ENCODE measurements around the gene ZIC4. TPM values are rescaled to one million over a fixed set of nuclear protein-coding genes. Genes with fewer than 3 reads are reported as not detected.
A peak's percentile ranks its signal among the peaks of the same experiment; 100 is the strongest.

The ZIC4 gene
- total and polyA plus RNA-seq, 3 donors from 2014 or later: 0.06 to 0.55 (median 0.31) TPM

DNA sequence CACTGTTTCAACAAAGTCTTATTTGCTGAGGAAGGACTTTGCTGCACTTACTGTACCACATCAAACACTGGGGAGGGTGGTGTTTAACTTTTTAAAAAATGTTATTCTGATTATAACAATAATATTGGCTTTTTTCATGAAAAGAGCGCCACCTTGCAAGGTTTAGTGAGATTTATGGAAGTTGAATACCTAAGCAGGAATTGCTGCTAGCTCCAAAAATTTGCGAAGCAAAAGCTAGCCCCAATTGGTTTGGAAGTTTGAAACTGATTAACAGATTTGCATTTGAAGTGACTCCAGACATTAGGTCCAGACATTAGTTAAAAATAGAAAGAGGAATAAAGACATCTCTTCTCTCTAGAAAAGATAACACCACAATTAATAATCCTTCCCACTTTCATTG, 9.5 kb upstream of the ZIC4 start:
- WGBS, 2 donors: 24 to 26% methylated on average over 2 of the region's 2 CpGs
- Histone ChIP-seq H3K4me3 (no peak overlapping the region), H3K9me3 (no peaks in the 10 kb centered on the region), H3K4me1 (peaks cover 6% of the 10 kb centered on the region), H3K27ac (no peak overlapping the region), H3K36me3 (ENCODE audit: low read depth, missing control alignments) (no peaks in the 10 kb centered on the region), H3K27me3 (peaks cover 7% of the 10 kb centered on the region)
- DNase-seq: no peak
- intact Hi-C loops (cut with DNase I; ENCODE audit: low total_unique reads): no loop called here
- TF ChIP-seq, protein P1, sequence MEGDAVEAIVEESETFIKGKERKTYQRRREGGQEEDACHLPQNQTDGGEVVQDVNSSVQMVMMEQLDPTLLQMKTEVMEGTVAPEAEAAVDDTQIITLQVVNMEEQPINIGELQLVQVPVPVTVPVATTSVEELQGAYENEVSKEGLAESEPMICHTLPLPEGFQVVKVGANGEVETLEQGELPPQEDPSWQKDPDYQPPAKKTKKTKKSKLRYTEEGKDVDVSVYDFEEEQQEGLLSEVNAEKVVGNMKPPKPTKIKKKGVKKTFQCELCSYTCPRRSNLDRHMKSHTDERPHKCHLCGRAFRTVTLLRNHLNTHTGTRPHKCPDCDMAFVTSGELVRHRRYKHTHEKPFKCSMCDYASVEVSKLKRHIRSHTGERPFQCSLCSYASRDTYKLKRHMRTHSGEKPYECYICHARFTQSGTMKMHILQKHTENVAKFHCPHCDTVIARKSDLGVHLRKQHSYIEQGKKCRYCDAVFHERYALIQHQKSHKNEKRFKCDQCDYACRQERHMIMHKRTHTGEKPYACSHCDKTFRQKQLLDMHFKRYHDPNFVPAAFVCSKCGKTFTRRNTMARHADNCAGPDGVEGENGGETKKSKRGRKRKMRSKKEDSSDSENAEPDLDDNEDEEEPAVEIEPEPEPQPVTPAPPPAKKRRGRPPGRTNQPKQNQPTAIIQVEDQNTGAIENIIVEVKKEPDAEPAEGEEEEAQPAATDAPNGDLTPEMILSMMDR (IDR thresholded peaks at IDR 0.05): no peak
- TF ChIP-seq POLR2A (IDR thresholded peaks at IDR 0.05): no peak

DNA sequence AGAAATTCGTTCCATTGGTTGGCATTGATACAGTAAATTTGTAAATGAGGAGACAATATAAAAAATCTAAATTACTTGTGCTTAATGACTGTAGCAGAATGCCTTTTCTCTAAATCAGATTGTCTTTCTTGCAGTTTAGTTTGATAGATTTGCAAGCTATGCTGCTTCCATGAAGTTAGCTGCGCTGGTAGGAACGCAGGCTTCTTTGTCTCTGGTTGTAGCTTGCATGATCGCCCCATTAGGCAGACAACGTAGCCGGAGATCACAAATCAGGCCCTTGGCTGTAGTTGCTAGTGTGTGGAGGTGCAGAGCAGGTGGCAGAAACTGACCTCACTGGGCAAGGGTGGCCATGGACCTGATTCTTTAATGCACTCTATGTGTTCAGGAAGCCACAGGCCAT, 8.9 kb upstream of the ZIC4 start:
- no peak overlapping the region for H3K27ac ChIP-seq
- peaks cover 7% of the 10 kb centered on the region for H3K27me3 ChIP-seq
- no peaks in the 10 kb centered on the region for H3K9me3 ChIP-seq
- no peak overlapping the region for H3K4me3 ChIP-seq
- no peaks in the 10 kb centered on the region for H3K36me3 ChIP-seq (ENCODE audit: low read depth, missing control alignments)
- H3K4me1 ChIP-seq: peaks cover 12% of the 10 kb centered on the region
- 14 to 32% methylated on average over 6 of the region's 6 CpGs for WGBS, 2 donors
- intact Hi-C loops (cut with DNase I; ENCODE audit: low total_unique reads): no loop called here
- no peak for DNase-seq
- no peak for TF ChIP-seq POLR2A (IDR thresholded peaks at IDR 0.05)
- TF ChIP-seq, protein P1 (IDR thresholded peaks at IDR 0.05): no peak

DNA sequence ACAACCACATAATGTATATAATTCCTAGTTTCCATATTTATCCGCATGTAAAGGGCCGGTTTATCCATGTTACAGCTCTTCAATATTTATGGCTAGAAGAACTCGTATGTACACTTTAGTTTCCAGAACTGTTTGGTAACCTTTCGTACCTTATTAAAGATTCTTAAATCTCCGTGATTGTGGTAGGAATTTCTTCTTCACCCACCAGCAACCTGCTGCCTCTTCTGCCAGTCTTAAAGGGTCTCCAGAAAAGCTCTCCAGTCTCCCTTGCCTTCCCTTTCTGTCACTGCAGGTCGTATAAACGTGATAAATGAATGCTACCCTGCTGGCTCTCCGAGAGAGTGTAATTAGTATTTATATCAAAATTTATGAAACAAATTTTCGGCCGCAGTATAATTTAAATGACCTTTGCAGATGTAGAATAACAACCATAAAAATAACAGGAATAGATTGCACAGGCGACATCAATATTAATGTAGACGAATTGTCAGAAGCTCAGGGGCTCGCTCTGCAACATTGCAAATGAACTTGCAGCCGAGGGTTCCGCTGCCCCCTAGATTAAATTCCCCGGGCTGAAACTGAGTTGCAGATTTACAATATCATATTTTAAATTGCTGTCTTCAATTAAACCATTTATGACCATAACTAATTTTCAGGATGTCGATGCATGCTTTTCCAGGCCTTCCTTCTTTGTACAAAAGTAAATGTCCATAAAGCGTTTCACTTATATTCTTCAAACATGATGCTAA, 8.2 kb upstream of the ZIC4 start:
- Histone ChIP-seq H3K4me1 (peaks cover 12% of the 10 kb centered on the region), H3K27me3 (peaks cover 2% of the 10 kb centered on the region), H3K36me3 (ENCODE audit: low read depth, missing control alignments) (no peaks in the 10 kb centered on the region), H3K27ac (no peak overlapping the region), H3K4me3 (no peak overlapping the region), H3K9me3 (no peaks in the 10 kb centered on the region)
- WGBS, 2 donors: 17 to 19% methylated on average over 18 of the region's 18 CpGs
- no peak for TF ChIP-seq POLR2A (IDR thresholded peaks at IDR 0.05)
- DNase-seq: no peak
- intact Hi-C loops (cut with DNase I; ENCODE audit: low total_unique reads): no loop called here

DNA sequence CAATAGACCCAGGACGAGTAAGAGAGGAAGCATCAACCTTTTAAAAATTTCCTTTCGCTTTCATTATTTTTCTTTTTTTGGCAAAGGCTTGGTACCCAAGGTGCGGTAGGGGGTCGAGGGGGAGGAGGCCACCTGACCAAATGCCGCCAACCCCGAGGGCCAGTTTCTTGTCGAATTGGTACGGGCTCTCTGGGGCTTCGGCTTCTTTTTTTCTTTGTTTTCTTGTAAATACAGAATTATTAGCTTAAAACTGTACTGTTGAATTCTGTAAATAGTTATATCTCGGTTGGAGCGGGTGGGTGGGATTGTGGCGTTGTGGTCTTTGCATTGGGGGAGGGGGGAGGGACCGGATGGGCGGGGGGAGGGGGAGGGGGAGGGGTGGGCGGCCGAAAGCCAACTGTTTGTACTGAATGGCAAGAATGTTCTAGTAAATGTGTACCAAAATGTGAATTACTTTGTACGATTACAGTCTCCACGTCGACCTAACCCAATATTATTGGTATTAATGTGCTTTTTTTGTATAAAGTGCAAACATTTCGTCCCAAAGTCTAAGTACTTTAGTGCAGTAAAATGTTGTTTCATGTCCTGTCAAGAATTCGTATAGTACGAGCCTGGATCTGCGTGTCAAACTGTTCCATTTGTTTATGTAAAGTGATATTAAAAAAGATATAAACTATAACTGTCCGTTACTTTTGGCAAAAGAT, 7.5 kb upstream of the ZIC4 start:
- DNase-seq: no peak
- Histone ChIP-seq H3K9me3 (no peaks in the 10 kb centered on the region), H3K36me3 (ENCODE audit: low read depth, missing control alignments) (no peaks in the 10 kb centered on the region), H3K27ac (no peak overlapping the region), H3K4me1 (peaks cover 8% of the 10 kb centered on the region), H3K27me3 (no peaks in the 10 kb centered on the region), H3K4me3 (no peak overlapping the region)
- WGBS, 2 donors: 8 to 10% methylated on average over 24 of the region's 24 CpGs
- intact Hi-C loops (cut with DNase I; ENCODE audit: low total_unique reads): no loop called here
- no peak for TF ChIP-seq POLR2A (IDR thresholded peaks at IDR 0.05)
- TF ChIP-seq, protein P1 (IDR thresholded peaks at IDR 0.05): no peak

DNA sequence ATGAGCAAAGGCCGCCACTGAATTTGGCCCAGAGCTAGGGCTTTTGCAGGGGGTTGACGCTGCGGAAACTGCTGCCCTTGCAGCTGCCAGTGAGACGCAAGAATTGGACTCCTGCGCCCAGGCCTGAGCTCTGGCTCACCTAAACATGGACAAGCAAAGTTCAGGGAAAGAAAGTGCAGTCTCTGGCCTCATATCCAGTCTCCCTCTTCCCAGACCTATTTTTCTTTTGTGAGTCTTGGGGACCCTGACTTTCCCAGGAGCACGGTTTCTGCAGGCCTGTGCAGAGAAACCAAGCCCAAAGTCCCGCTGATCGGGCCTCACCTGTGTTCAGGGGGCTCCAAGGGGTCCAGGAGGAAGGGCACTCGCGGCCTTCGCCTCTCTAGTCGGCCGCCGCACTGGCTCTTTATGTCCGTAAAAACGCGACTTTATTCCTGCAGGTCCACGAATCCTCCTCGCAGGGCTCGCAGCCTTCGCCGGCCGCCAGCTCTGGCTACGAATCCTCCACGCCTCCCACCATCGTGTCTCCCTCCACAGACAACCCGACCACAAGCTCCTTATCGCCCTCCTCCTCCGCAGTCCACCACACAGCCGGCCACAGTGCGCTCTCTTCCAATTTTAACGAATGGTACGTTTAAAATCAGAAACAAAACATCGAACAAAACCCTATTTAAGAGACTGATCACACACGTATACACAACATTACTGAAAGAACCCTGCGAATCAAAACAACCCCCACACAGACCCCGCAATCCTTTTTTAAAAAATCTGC, 6.8 kb upstream of the ZIC4 start:
- peaks cover 7% of the 10 kb centered on the region for H3K4me1 ChIP-seq
- intact Hi-C loops (cut with DNase I; ENCODE audit: low total_unique reads): no loop called here

More for the DNA sequence above, 6.8 kb upstream of the ZIC4 start:
- peak; percentile 14 for DNase-seq
- no peaks in the 10 kb centered on the region for H3K27me3 ChIP-seq
- no peak overlapping the region for H3K4me3 ChIP-seq
- WGBS, 2 donors: 10% methylated on average over 35 to 37 of the region's 37 CpGs
- H3K36me3 ChIP-seq (ENCODE audit: low read depth, missing control alignments): no peaks in the 10 kb centered on the region
- TF ChIP-seq, protein P1 (IDR thresholded peaks at IDR 0.05): no peak
- no peak for TF ChIP-seq POLR2A (IDR thresholded peaks at IDR 0.05)
- H3K9me3 ChIP-seq: no peaks in the 10 kb centered on the region
- H3K27ac ChIP-seq: no peak overlapping the region
